ENCODE data around the gene NMT2. TPM values are rescaled to one million over a fixed set of nuclear protein-coding genes. Genes with fewer than 3 reads are reported as not detected.

NMT2 gene
- total RNA-seq, 2 donors from 2014 or later, result 3.4 to 8.6 TPM

DNA sequence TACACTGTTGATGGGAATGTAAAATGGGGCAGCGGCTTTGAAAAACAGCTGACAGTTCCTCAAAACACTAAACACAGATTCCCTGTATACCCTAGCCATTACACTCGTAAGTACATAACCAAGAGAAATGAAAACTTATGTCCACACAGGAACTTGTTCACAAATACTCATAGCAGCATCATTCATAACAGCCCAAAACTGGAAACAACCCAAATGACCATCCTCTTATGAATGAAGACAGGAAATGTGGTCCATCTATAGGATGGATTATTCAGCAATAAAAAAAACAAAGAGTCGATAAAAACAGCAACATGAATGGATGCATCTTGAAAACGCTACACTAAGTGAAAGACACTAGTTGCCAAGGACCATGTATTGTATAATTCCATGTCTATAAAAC lies 23.7 kb downstream of the NMT2 start:
- DNase-seq (ENCODE audit: low spot score) (no peak), ATAC-seq (no peak)
- no peak overlapping the region for H3K27ac Mint-ChIP-seq
- H3K4me1 Mint-ChIP-seq (ENCODE audit: low read depth in 2 of 2), result peaks cover 13 to 15% of the 10 kb centered on the region in 2 donors
- no peaks in the 10 kb centered on the region for H3K9me3 Mint-ChIP-seq
- no peaks in the 10 kb centered on the region for H3K27me3 Mint-ChIP-seq
- no peaks in the 10 kb centered on the region for H3K36me3 Mint-ChIP-seq
- no peak overlapping the region for H3K4me3 Mint-ChIP-seq

DNA sequence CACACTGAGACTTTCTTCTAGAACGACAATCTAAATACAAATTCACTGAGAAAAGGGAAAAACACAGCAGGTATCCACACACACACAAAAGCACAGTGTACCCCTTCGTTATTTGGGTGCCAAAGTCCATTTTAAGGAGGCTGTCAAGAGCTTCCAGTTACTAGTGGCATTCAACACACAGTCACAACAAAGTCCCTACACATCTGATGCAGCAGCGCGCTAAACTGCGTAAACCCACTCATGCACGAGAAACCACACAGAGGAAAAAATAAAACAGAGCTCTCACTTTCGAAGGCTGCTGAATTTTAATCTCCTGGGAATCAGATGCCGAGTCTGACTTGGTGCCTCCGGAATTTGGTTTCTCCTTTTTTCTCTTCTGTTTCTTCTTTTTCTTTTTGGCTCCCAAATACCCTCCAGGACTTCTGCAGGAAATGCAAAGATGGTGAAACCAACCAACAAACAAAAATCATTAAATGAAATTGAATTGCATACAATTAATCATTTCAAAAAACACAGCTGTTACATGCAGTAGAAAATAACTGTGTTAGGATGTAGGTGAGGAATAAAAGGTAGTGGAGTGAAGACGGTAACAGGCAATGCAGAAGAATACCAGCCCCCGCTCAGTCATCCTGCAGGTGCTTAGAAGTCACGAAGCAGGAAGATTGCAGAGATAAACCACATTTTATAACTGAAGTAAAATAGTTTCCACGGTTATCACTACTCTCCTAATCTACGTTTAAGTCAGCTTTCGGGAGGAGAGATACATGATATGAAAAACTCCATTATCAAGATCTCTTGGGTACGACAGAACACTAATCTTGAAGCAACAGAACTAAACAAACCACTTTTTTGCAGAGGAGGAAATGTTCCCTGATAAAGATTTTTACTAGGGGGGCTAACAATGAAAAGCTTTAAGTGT lies 27.1 kb downstream of the NMT2 start:
- Mint-ChIP-seq H3K4me1 (ENCODE audit: low read depth in 2 of 2) (peaks cover 13 to 16% of the 10 kb centered on the region in 2 donors), H3K27ac (peak overlapping the region in 1 of 2 donors; percentile 26), H3K4me3 (no peak overlapping the region), H3K36me3 (no peaks in the 10 kb centered on the region), H3K27me3 (no peaks in the 10 kb centered on the region), H3K9me3 (no peaks in the 10 kb centered on the region)
- DNase-seq (ENCODE audit: low spot score), result no peak
- ATAC-seq, result no peak

DNA sequence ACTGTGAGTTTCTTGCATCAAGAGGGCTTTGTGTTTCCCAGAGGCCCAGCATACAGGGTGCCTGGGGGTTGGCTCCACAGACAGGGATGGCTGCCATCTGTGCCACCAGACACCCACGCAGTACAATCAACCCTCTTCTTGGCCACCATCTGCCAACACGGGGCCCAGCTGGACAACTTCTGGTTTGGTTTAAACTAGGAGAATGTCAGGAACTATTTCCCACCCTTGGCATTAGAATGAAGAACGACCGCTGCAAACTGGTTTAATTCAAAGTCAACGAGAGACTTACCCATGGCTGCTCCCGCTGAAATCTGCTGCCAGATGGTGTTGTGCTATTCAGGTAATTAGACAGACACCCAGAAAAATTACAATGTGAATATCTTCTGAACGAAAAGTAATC lies 27.8 kb downstream of the NMT2 start:
- Mint-ChIP-seq H3K27ac (no peak overlapping the region), H3K4me1 (ENCODE audit: low read depth in 2 of 2) (peaks cover 6 to 15% of the 10 kb centered on the region in 2 donors), H3K36me3 (no peaks in the 10 kb centered on the region), H3K4me3 (no peak overlapping the region), H3K27me3 (no peaks in the 10 kb centered on the region), H3K9me3 (no peaks in the 10 kb centered on the region)
- DNase-seq (ENCODE audit: low spot score) (no peak), ATAC-seq (no peak)

DNA sequence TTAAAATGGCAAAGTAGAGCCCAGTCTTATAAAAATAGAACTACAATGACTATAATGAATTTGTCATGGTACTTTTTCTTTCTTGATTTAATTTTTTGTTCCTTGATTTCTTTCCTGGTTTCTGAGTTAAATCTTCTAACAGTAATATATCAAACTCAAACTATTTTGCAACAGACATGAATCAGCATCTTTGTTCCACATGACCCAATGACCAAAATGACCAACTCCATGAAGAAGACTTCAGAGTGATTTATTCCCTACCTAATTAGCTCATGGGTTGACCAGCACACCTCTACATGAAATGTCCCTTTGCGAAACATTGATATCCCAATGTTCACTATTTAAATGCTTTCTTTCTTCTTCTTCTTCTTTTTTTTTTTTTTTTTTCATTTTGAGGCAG lies 30.9 kb downstream of the NMT2 start:
- no peaks in the 10 kb centered on the region for H3K27me3 Mint-ChIP-seq
- no peaks in the 10 kb centered on the region for H3K36me3 Mint-ChIP-seq
- ATAC-seq, result no peak
- H3K4me1 Mint-ChIP-seq (ENCODE audit: low read depth in 2 of 2), result peaks cover 6 to 11% of the 10 kb centered on the region in 2 donors
- H3K9me3 Mint-ChIP-seq, result no peaks in the 10 kb centered on the region
- no peak overlapping the region for H3K4me3 Mint-ChIP-seq
- no peak for DNase-seq (ENCODE audit: low spot score)
- peak overlapping the region in 1 of 2 donors; percentile 49 for H3K27ac Mint-ChIP-seq

DNA sequence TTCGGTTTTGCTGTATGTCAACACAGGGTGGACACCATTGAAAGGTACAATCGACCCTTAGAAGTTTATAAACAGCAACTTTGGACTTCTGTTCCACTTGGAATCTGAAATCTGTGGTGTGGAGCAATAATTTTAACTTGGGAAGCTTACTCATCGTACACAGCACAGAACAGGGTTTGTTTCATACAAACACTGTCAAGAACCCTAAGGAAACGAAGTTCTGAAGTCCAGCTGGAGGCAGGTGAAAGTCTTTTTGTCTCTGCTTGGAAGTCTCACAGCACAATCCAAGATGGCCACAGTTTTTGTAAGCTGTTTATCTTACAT lies 31.5 kb downstream of the NMT2 start:
- H3K9me3 Mint-ChIP-seq, result no peaks in the 10 kb centered on the region
- no peak for ATAC-seq
- no peak overlapping the region for H3K4me3 Mint-ChIP-seq
- H3K27me3 Mint-ChIP-seq, result no peaks in the 10 kb centered on the region
- H3K27ac Mint-ChIP-seq, result peak overlapping the region in 1 of 2 donors; percentile 49
- peaks cover 6 to 11% of the 10 kb centered on the region in 2 donors for H3K4me1 Mint-ChIP-seq (ENCODE audit: low read depth in 2 of 2)
- no peaks in the 10 kb centered on the region for H3K36me3 Mint-ChIP-seq
- DNase-seq (ENCODE audit: low spot score), result no peak

DNA sequence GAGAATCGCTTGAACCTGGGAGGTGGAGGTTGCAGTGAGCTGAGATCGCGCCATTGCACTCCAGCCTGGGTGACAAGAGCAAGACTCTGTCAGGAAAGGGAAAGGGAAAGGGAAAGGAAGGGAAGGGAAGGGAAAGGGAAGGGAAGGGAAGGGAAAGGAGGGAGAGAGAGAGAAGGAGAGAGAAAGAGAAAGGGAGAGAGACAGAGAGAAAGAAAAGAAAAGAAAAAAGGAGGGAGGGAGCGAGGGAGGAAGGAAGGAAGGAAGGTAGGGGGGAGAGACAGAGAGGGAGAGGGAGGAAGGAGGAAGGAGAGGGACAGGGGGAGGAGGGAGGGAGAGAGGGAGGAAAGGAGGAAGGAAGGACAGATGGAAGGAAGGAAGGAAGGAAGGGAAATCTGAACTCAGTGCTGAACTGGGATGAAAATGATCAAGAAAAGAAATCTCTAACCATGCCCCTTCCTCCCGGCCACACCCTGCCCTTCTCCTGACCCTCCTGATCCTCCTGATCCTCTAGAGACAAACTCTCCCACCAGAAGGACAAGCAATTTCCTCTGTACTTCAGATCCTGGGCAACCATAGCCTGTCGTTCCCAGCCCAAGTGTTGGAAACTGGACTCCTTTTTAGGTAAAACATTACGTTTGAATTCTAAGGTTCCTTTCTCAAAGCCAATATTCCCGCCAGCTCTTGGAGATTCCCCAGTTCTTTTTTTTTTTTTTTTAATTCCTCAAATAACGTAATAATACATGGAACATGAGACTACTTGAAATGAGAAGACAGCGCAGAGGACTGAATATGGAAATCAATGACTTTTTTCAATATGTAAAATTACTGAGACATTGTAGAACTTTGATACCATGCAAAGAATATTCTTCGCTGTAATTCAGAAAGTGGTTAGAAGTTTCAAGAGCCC lies 32.1 kb downstream of the NMT2 start:
- Mint-ChIP-seq H3K9me3 (no peaks in the 10 kb centered on the region), H3K27ac (no peak overlapping the region), H3K36me3 (no peaks in the 10 kb centered on the region), H3K4me3 (no peak overlapping the region), H3K4me1 (ENCODE audit: low read depth in 2 of 2) (peaks cover 2 to 7% of the 10 kb centered on the region in 2 donors), H3K27me3 (no peaks in the 10 kb centered on the region)
- ATAC-seq, result no peak
- DNase-seq (ENCODE audit: low spot score), result no peak

DNA sequence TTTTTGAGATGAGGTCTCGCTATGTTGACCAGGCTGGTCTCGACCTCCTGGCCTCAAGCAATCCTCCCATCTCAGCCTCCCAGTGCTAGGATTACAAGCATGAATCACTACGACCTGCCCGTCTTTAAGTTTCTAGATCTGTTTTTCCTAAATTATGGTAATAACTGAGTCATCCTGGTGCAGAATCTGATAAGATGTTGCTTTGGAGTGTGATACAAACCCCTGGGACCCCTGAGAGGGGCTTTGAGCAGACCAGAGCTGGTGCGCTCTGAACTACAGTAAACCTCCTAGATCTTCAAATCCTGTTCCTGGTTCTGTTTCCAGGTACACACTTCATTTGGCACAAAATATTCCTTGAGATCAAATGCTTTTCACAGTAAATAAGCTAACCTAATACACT lies 37.2 kb downstream of the NMT2 start:
- no peak overlapping the region for H3K27ac Mint-ChIP-seq

DNA sequence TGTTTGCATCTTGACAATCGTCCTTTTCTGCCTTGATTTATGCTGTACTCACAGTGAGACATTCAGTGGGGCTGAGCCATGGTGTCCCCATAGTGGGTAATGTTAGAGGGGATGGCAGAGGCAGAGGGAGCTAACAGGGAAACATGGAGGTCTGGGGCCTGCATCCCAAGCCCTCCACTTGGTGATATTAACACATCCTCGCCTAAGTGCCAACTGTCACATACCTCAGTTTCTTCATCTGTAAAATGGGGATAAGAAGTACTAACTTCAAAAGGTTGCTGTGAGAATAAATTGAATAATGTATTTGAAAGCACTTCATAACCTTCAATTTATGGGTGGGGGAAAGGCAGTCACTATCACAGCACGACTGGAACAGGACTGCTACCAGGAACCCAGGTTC lies 43.6 kb downstream of the NMT2 start:
- no peak overlapping the region for H3K4me3 Mint-ChIP-seq
- DNase-seq (ENCODE audit: low spot score), result no peak
- H3K4me1 Mint-ChIP-seq (ENCODE audit: low read depth in 2 of 2), result peaks cover 0 to 8% of the 10 kb centered on the region in 2 donors
- H3K9me3 Mint-ChIP-seq, result no peaks in the 10 kb centered on the region
- ATAC-seq, result no peak
- no peak overlapping the region for H3K27ac Mint-ChIP-seq
- no peaks in the 10 kb centered on the region for H3K27me3 Mint-ChIP-seq
- no peaks in the 10 kb centered on the region for H3K36me3 Mint-ChIP-seq

More for the DNA sequence above, 37.2 kb downstream of the NMT2 start:
- DNase-seq (ENCODE audit: low spot score), result no peak
- Mint-ChIP-seq H3K4me3 (no peak overlapping the region), H3K36me3 (no peaks in the 10 kb centered on the region), H3K9me3 (no peaks in the 10 kb centered on the region), H3K27me3 (no peaks in the 10 kb centered on the region), H3K4me1 (ENCODE audit: low read depth in 2 of 2) (no peaks in the 10 kb centered on the region)
- no peak for ATAC-seq

DNA sequence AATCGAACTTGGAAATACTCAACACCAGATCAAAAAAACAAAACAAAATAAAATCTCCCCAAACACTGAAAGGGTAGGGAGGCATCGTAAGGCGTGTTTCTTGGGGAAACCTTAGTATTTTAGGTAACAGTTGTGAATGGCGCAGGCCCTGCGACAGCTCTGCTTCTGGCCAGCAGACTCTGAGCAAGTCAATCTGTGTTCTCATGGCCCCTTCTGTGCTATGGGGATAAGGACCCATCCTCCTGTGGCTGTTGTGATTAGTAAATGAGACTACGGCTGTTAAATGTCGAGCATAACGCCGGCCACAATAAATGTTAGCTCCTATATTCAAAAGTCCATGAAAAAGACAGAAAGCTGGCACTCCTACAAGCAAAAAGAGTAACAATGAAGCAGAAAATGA lies 44.3 kb downstream of the NMT2 start:
- no peak for DNase-seq (ENCODE audit: low spot score)
- H3K4me1 Mint-ChIP-seq (ENCODE audit: low read depth in 2 of 2), result peaks cover 0 to 8% of the 10 kb centered on the region in 2 donors
- H3K27me3 Mint-ChIP-seq, result no peaks in the 10 kb centered on the region
- H3K9me3 Mint-ChIP-seq, result no peaks in the 10 kb centered on the region
- H3K27ac Mint-ChIP-seq, result peak overlapping the region in 1 of 2 donors; percentile 29
- H3K4me3 Mint-ChIP-seq, result no peak overlapping the region
- ATAC-seq, result no peak
- H3K36me3 Mint-ChIP-seq, result no peaks in the 10 kb centered on the region

DNA sequence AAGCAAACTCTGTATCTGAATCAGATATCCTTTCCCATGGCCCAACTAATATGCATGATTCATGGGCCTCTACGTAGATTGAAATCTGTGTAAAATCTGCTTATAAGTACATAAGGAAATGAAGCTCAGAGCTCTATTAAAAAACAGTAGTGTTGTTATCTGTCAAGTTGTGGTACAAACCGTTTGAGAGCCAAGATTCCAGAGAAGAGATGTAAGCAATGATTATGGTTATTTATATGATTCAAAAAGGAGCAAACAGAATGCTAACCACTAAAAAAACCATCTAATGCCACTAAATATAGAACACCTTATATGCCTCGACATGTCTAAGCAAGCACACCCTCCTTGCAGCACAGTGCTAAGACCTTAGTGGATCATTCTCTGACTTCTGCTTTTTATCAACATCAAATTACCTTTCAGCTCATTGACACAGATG lies 44.7 kb downstream of the NMT2 start:
- DNase-seq (ENCODE audit: low spot score) (no peak), ATAC-seq (peak in 1 of 2 donors; percentile 64)
- H3K27ac Mint-ChIP-seq, result peak overlapping the region in 1 of 2 donors; percentile 29
- no peaks in the 10 kb centered on the region for H3K36me3 Mint-ChIP-seq
- H3K9me3 Mint-ChIP-seq, result no peaks in the 10 kb centered on the region
- H3K4me3 Mint-ChIP-seq, result no peak overlapping the region
- no peaks in the 10 kb centered on the region for H3K27me3 Mint-ChIP-seq
- peaks cover 1 to 8% of the 10 kb centered on the region in 2 donors for H3K4me1 Mint-ChIP-seq (ENCODE audit: low read depth in 2 of 2)

DNA sequence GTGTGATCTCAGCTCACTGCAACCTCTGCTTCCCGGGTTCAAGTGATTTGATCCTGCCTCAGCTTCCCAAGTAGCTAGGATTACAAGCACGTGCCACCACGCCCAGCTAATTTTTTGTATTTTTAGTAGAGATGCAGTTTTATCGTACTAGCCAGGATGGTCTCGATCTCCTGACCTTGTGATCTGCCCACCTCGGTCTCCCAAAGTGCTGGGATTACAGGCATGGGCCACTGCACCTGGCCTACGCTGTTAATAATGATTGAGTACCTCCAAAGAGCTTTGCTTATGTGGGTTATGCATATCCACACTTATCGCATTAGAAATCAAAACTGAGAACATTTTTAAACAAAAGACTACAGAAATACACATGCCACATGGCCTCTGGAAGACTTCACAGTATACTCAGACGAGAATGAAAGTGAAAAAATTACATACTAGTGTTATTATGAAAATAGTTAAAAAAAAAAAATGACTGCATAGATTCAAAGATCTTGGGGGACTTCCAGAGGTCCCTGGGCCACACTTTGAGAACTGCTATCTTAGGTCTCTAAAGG lies 45.9 kb downstream of the NMT2 start:
- DNase-seq (ENCODE audit: low spot score) (no peak), ATAC-seq (peak in 1 of 2 donors; percentile 62)
- peak overlapping the region; percentile 12 for H3K4me3 Mint-ChIP-seq
- H3K36me3 Mint-ChIP-seq, result no peaks in the 10 kb centered on the region
- H3K27ac Mint-ChIP-seq, result peak overlapping the region; percentile 50 to 65
- H3K9me3 Mint-ChIP-seq, result no peaks in the 10 kb centered on the region
- H3K27me3 Mint-ChIP-seq, result no peaks in the 10 kb centered on the region
- peaks cover 3 to 8% of the 10 kb centered on the region in 2 donors for H3K4me1 Mint-ChIP-seq (ENCODE audit: low read depth in 2 of 2)

DNA sequence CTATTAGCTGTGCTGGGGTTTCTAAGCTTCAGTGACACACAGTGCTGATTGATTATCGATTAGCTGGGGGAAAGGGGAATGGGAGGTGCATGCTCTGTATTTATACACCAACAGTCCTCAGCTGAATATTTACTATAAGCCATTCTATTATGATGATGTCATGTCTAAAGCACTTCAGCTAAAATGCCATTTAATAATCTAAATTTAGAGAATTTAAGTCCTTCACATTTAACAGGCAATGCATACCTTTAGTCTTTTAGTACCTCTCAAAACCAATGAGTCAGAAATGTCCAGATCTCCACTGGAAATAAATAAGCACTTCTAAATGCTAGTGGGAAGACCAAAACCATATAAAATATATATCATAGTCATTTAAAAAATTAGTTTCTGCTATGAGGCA lies 46.8 kb downstream of the NMT2 start:
- DNase-seq (ENCODE audit: low spot score) (no peak), ATAC-seq (no peak)
- H3K27ac Mint-ChIP-seq, result no peak overlapping the region
- no peak overlapping the region for H3K4me3 Mint-ChIP-seq
- peaks cover 3 to 8% of the 10 kb centered on the region in 2 donors for H3K4me1 Mint-ChIP-seq (ENCODE audit: low read depth in 2 of 2)
- H3K9me3 Mint-ChIP-seq, result no peaks in the 10 kb centered on the region
- no peaks in the 10 kb centered on the region for H3K36me3 Mint-ChIP-seq
- no peaks in the 10 kb centered on the region for H3K27me3 Mint-ChIP-seq

DNA sequence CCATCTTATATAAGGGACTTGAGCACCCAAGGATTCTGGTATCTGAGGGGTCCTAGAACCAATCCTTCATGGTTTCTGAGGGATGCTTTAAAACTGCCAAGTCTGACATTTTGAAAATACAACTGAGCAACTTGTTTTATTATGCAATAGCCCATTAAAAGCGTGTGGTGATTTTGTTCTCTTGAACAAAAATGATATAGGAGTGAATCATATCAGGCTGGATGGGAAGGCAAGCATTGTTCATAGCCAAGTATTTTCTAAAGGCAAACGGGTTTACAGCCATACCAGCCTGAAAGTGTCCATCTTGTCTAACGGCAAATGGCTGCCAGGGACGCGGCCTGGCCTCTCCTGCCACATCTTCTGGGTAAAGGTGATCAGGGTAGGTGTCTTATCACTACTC lies 48.0 kb downstream of the NMT2 start:
- Mint-ChIP-seq H3K4me1 (ENCODE audit: low read depth in 2 of 2) (peaks cover 3 to 8% of the 10 kb centered on the region in 2 donors), H3K27me3 (no peaks in the 10 kb centered on the region), H3K9me3 (no peaks in the 10 kb centered on the region), H3K36me3 (peaks cover 2% of the 10 kb centered on the region), H3K27ac (no peak overlapping the region), H3K4me3 (no peak overlapping the region)
- ATAC-seq, result no peak
- DNase-seq (ENCODE audit: low spot score), result no peak
